Measurements from ENCODE around the gene ASXL3. TPM values are rescaled to one million over a fixed set of nuclear protein-coding genes. Genes with fewer than 3 reads are reported as not detected.

ASXL3 gene
- total RNA-seq, 1 donor from 2014 or later, result 6.6 TPM

DNA sequence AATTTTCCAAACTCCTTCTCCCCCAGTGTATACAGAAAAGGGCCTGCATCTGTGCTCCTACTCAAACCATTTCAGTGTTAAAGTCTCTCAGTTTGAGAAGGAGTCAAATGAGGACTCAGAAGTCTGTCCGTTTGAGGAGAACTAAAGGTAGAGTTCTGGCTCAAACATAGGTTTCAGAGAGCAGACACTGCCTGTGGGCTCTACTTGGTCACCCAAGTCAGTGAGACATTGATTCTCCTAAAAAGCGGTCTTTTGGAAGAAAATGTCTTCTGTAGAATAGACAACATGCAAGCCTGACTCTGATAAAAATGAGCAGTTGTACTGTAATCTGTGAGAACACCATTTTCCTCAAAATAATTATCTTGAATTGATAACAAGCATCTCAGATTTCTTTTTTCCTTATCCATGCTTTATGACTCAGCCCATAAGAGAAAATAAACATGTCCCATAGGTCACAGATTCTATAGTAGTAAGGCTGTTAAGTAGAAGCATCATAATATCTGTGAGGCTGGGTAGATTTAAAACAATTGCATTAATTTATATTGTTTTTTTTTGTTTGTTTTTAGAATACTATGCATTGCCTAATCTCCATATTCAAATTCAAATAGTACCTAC, 82.8 kb downstream of the ASXL3 start:
- Histone ChIP-seq H3K27ac (no peak overlapping the region), H3K36me3 (no peaks in the 10 kb centered on the region), H3K9me3 (no peaks in the 10 kb centered on the region), H3K4me3 (no peak overlapping the region), H3K4me1 (no peaks in the 10 kb centered on the region), H3K27me3 (no peaks in the 10 kb centered on the region)
- TF ChIP-seq, protein P1, sequence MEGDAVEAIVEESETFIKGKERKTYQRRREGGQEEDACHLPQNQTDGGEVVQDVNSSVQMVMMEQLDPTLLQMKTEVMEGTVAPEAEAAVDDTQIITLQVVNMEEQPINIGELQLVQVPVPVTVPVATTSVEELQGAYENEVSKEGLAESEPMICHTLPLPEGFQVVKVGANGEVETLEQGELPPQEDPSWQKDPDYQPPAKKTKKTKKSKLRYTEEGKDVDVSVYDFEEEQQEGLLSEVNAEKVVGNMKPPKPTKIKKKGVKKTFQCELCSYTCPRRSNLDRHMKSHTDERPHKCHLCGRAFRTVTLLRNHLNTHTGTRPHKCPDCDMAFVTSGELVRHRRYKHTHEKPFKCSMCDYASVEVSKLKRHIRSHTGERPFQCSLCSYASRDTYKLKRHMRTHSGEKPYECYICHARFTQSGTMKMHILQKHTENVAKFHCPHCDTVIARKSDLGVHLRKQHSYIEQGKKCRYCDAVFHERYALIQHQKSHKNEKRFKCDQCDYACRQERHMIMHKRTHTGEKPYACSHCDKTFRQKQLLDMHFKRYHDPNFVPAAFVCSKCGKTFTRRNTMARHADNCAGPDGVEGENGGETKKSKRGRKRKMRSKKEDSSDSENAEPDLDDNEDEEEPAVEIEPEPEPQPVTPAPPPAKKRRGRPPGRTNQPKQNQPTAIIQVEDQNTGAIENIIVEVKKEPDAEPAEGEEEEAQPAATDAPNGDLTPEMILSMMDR (IDR thresholded peaks at IDR 0.05), result no peak
- DNase-seq (ENCODE audit: low spot score in 2 of 2), result no peak
- intact Hi-C loops (cut with DNase I), result no loop called here

GRCh38 chr18:33664241-33664874, 86.3 kb downstream of the ASXL3 start:
- no peaks in the 10 kb centered on the region for H3K9me3 ChIP-seq
- H3K27ac ChIP-seq, result no peak overlapping the region
- H3K4me3 ChIP-seq, result no peak overlapping the region
- H3K4me1 ChIP-seq, result no peaks in the 10 kb centered on the region
- TF ChIP-seq, protein P1 (IDR thresholded peaks at IDR 0.05), result no peak
- H3K27me3 ChIP-seq, result no peaks in the 10 kb centered on the region
- H3K36me3 ChIP-seq, result no peaks in the 10 kb centered on the region
- intact Hi-C loops (cut with DNase I), result no loop called here
- no peak for DNase-seq (ENCODE audit: low spot score in 2 of 2)

DNA sequence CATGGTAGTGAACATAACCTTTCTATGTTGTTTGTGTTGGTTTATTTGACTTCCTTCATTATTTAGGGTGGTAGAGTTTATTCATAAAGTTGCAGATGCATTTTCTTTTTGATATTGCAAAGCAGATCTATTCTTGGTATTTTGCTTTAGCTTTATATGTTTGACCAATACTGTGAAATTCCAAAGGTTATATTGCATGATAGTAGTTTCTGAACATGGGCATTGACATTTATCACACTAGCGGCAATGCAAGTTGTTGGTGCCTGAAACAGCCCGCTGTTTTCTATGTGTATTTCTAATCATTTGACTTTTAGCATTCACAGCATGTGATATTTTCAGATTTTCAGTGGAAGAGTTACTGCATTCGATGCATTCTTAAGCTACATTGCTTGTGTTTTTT, 87.2 kb downstream of the ASXL3 start:
- no peaks in the 10 kb centered on the region for H3K9me3 ChIP-seq
- no peak for DNase-seq (ENCODE audit: low spot score in 2 of 2)
- no peaks in the 10 kb centered on the region for H3K4me1 ChIP-seq
- no peaks in the 10 kb centered on the region for H3K36me3 ChIP-seq
- H3K4me3 ChIP-seq, result no peak overlapping the region
- no peaks in the 10 kb centered on the region for H3K27me3 ChIP-seq
- intact Hi-C loops (cut with DNase I), result no loop called here
- TF ChIP-seq, protein P1 (IDR thresholded peaks at IDR 0.05), result no peak
- H3K27ac ChIP-seq, result no peak overlapping the region

DNA sequence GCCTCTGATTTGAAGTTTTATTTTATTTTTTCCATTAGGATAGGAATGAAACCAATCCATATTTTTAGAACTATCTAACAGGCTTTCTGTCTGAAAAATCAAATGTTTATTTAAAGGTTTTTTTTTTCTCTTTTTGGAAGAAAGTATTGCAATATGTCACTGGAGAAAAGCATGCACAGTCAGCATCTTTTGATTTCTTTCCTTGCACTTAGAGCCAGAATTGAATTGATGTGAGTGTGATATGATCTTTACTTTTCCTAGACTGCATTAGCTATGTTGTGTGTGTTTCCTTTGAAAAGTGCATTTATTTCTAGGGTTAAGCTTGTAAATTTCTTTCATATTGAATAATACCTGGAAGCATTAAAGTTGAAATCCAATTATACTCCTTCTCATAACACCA, 87.6 kb downstream of the ASXL3 start:
- Histone ChIP-seq H3K36me3 (no peaks in the 10 kb centered on the region), H3K27me3 (no peaks in the 10 kb centered on the region), H3K27ac (no peak overlapping the region), H3K4me3 (no peak overlapping the region), H3K9me3 (no peaks in the 10 kb centered on the region), H3K4me1 (no peaks in the 10 kb centered on the region)
- intact Hi-C loops (cut with DNase I), result no loop called here
- TF ChIP-seq, protein P1 (IDR thresholded peaks at IDR 0.05), result no peak
- DNase-seq (ENCODE audit: low spot score in 2 of 2), result no peak

- H3K4me3 ChIP-seq, result no peak overlapping the region
- H3K27me3 ChIP-seq, result no peaks in the 10 kb centered on the region
- H3K9me3 ChIP-seq, result no peaks in the 10 kb centered on the region
- no peak overlapping the region for H3K27ac ChIP-seq
- TF ChIP-seq, protein P1 (IDR thresholded peaks at IDR 0.05), result no peak
- DNase-seq (ENCODE audit: low spot score in 2 of 2), result no peak
- no peaks in the 10 kb centered on the region for H3K4me1 ChIP-seq
- H3K36me3 ChIP-seq, result no peaks in the 10 kb centered on the region
- intact Hi-C loops (cut with DNase I), result no loop called here
Observed at GRCh38 chr18:33666915-33667314, 88.9 kb downstream of the ASXL3 start.

Measured in ascending aorta (tissue), 2 donors.